Retinal pigment epithelial cell (primary cell): ENCODE measurements around the gene NTRK3.
"Not testable (repeated sequence)": the region's sequence is repeated elsewhere in the genome, so short reads cannot be mapped to it uniquely, and the experiment has no call there.

ENCODE experiments used
- DNase-seq: peaks from one replicate; pipeline ENCODE4 v3.0.0-alpha.2; 2010; ENCODE audit warnings: low read depth
- H3K4me3 ChIP-seq: 2 replicates; pipeline ENCODE4 v1.5.1; 2011; ENCODE audit warnings: mild to moderate bottlenecking, low read length, control low read depth, moderate library complexity
- TF ChIP-seq, protein P1 (sequence below): conservative IDR thresholded peaks from 2 replicates; pipeline ENCODE4 v1.5.1; 2011; ENCODE audit warnings: low read depth, low read length, control low read depth, inconsistent platforms

The NTRK3 gene

GRCh38 chr15:88046576-88047129, 209.9 kb downstream of the NTRK3 start:
- TF ChIP-seq, protein P1, sequence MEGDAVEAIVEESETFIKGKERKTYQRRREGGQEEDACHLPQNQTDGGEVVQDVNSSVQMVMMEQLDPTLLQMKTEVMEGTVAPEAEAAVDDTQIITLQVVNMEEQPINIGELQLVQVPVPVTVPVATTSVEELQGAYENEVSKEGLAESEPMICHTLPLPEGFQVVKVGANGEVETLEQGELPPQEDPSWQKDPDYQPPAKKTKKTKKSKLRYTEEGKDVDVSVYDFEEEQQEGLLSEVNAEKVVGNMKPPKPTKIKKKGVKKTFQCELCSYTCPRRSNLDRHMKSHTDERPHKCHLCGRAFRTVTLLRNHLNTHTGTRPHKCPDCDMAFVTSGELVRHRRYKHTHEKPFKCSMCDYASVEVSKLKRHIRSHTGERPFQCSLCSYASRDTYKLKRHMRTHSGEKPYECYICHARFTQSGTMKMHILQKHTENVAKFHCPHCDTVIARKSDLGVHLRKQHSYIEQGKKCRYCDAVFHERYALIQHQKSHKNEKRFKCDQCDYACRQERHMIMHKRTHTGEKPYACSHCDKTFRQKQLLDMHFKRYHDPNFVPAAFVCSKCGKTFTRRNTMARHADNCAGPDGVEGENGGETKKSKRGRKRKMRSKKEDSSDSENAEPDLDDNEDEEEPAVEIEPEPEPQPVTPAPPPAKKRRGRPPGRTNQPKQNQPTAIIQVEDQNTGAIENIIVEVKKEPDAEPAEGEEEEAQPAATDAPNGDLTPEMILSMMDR, result no peak
- DNase-seq, result no peak
- H3K4me3 ChIP-seq, result no peak overlapping the region

- H3K4me3 ChIP-seq, result no peak overlapping the region
- TF ChIP-seq, protein P1, result no peak
These were observed 213.1 kb downstream of the NTRK3 start for GRCh38 chr15:88043396-88043795.

GRCh38 chr15:88042047-88042446, 214.5 kb downstream of the NTRK3 start:
- DNase-seq, result no peak

More at GRCh38 chr15:88043396-88043795, 213.1 kb downstream of the NTRK3 start:
- DNase-seq, result no peak

GRCh38 chr15:88040516-88040915, 216.0 kb downstream of the NTRK3 start:
- no peak for DNase-seq
- TF ChIP-seq, protein P1, result no peak
- no peak overlapping the region for H3K4me3 ChIP-seq

More at GRCh38 chr15:88042047-88042446, 214.5 kb downstream of the NTRK3 start:
- TF ChIP-seq, protein P1, result no peak
- H3K4me3 ChIP-seq, result no peak overlapping the region

- TF ChIP-seq, protein P1, result no peak
- DNase-seq, result no peak
These were observed 218.3 kb downstream of the NTRK3 start for GRCh38 chr15:88038261-88038660.

DNA sequence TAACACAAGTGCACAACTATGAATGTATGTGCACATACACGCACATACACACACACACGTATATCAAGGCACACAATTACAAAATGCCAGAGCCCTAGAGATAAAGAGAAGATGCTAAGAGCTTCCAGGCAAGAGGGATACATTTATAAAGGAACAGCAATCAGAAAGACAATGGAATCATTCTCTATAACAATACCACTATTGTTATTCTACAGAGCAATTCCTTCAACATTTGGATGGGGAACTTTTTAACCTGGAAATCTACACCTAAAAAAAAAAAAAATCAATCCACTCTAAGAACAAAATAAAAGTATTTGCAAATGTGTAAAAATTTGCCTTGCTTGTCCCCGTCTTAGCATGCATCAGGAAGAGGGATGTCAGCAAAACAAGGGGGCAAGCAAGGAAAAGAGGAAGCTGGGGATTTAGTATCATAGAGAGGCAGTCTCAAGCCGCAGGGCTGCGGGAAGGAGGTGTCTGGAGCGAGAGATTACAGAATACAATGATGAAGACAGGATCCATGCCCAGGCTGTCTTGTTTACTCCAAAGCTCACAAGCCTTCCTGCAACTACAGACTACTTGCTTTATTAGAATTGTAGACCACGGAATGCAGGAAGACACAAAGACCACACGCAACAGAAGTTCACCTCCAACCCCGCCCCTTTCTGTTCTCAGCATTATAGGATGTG, 220.2 kb downstream of the NTRK3 start:
- no peak overlapping the region for H3K4me3 ChIP-seq
- no peak for DNase-seq
- TF ChIP-seq, protein P1, result no peak

More at GRCh38 chr15:88038261-88038660, 218.3 kb downstream of the NTRK3 start:
- H3K4me3 ChIP-seq, result no peak overlapping the region

- DNase-seq, result no peak
- TF ChIP-seq, protein P1, result no peak
- H3K4me3 ChIP-seq, result no peak overlapping the region
These were observed 221.2 kb downstream of the NTRK3 start for GRCh38 chr15:88035381-88035780.

DNA sequence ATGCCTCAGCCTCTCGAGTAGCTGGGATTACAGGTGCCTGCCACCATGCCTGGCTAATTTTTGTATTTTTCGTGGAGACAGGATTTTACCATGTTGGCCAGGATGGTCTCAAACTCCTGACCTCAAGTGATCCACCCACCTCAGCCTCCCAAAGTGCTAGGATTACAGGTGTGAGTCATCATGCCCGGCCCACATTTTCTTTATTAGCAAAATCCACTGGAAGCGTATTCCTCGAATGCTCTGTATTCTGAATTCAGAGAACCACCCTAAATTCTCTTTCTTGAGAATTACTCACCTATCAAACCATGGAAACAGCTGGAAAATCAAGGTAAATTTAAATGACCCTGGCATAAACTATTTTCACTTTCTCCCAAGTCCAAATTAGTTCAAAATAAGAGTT, 223.1 kb downstream of the NTRK3 start:
- H3K4me3 ChIP-seq, DNase-seq: not testable (repeated sequence)
